OCI-LY7 (cell line): ENCODE results near the gene FBXO7. TPM values are rescaled to one million over a fixed set of nuclear protein-coding genes. Genes with fewer than 3 reads are reported as not detected.

Experiments
- BruUV-seq: library from RNA; stranded (reverse); fragments of 400-500 nt; replicated peaks from 2 replicates; lab custom pipeline; 2021; lab: Mats Ljungman, UMichigan
- CTCF ChIA-PET: fragments of 300-600 bp; sonication (Branson Sonifier 250); formaldehyde crosslinking; loops from one replicate; lab custom pipeline; 2022; ENCODE audit warnings: antibody characterized with exemption; ENCODE audit not compliant: unreplicated experiment; lab: Charles Lee
- POLR2A ChIA-PET: fragments of 300-600 bp; sonication (Branson Sonifier 250); formaldehyde crosslinking; loops from one replicate; lab custom pipeline; 2022; ENCODE audit warnings: antibody characterized with exemption; lab: Charles Lee
- DNase-seq: peaks from one replicate; pipeline ENCODE4 v3.0.0-alpha.2; 2015; ENCODE audit warnings: low spot score
- H2AFZ ChIP-seq: fragments of 200-600 bp; sonication (generic), shearing (Covaris generic); 2 replicates; pipeline ENCODE4 v1.6.1; 2014; ENCODE audit warnings: mild to moderate bottlenecking, antibody characterized with exemption, low read length, moderate library complexity
- H3K27ac ChIP-seq: fragments of 200-600 bp; sonication (generic); 2 replicates; pipeline ENCODE4 v1.5.1; 2014; ENCODE audit warnings: mixed run types, low read depth, mild to moderate bottlenecking, moderate library complexity, low read length, inconsistent platforms; ENCODE audit not compliant: poor library complexity, severe bottlenecking
- H3K36me3 ChIP-seq: fragments of 200-600 bp; sonication (generic); 2 replicates; pipeline ENCODE4 v1.6.1; 2014; ENCODE audit warnings: mild to moderate bottlenecking, antibody characterized with exemption, low read length, moderate library complexity, mixed read lengths; ENCODE audit not compliant: insufficient read depth
- H3K4me1 ChIP-seq: fragments of 200-600 bp; sonication (generic); 2 replicates; pipeline ENCODE4 v1.5.1; 2014; ENCODE audit warnings: mild to moderate bottlenecking, low read length; ENCODE audit not compliant: insufficient read depth, poor library complexity, severe bottlenecking
- H3K4me2 ChIP-seq: fragments of 200-600 bp; sonication (generic); 2 replicates; pipeline ENCODE4 v1.6.1; 2014; ENCODE audit warnings: mild to moderate bottlenecking, low read length
- H3K4me3 ChIP-seq: fragments of 200-600 bp; sonication (generic); 2 replicates; pipeline ENCODE4 v1.5.1; 2014; ENCODE audit warnings: mild to moderate bottlenecking, low read depth, low read length; ENCODE audit not compliant: poor library complexity, severe bottlenecking
- H3K79me2 ChIP-seq: fragments of 200-600 bp; sonication (generic); 2 replicates; pipeline ENCODE4 v1.6.1; 2016; ENCODE audit warnings: low read depth, mild to moderate bottlenecking, low read length, moderate library complexity, mixed read lengths; ENCODE audit not compliant: insufficient read depth
- H3K9me2 ChIP-seq: fragments of 200-600 bp; sonication (generic); 2 replicates; pipeline ENCODE4 v1.6.1; 2016; ENCODE audit warnings: mild to moderate bottlenecking, low read length, mixed read lengths; ENCODE audit not compliant: insufficient read depth
- H3K9me3 ChIP-seq: fragments of 200-600 bp; sonication (generic); 2 replicates; pipeline ENCODE4 v1.6.1; 2014; ENCODE audit warnings: mild to moderate bottlenecking, mixed run types, low read length, mixed read lengths
- H4K20me1 ChIP-seq: fragments of 200-600 bp; sonication (generic); 2 replicates; pipeline ENCODE4 v1.6.1; 2014; ENCODE audit warnings: mild to moderate bottlenecking, antibody characterized with exemption, low read length, moderate library complexity, mixed read lengths; ENCODE audit not compliant: insufficient read depth
- EZH2phosphoT487 ChIP-seq: fragments of 200-600 bp; sonication (generic); IDR thresholded peaks from 2 replicates; pipeline ENCODE4 v1.6.1; 2018; ENCODE audit warnings: low read depth, borderline replicate concordance, mild to moderate bottlenecking, mixed run types, antibody characterized with exemption, low read length, moderate library complexity, mixed read lengths
- intact Hi-C: fragments of 100-400 bp; cut with micrococcal nuclease; formaldehyde crosslinking; loops from one replicate; pipeline ENCODE4 v1.10.0; 2022; ENCODE audit not compliant: unreplicated experiment
- total RNA-seq, 2 experiments: library from RNA; depleted of rRNA in 1 of 2; stranded (reverse); fragments of >200 nt in 1 of 2; shearing (Covaris generic) in 1 of 2; gene quantifications; 2 replicates each; pipeline ENCODE4 v1.2.3, GENCODE V29; 2014 to 2022
- TF ChIP-seq, protein P1 (sequence below): fragments of 200-600 bp; sonication (generic); conservative IDR thresholded peaks from 2 replicates; pipeline ENCODE4 v1.5.1; 2014; ENCODE audit warnings: mild to moderate bottlenecking, antibody characterized with exemption, low read length, moderate library complexity, mixed read lengths

The FBXO7 gene
- total RNA-seq, 2 experiments from 2014 or later: 73.8 to 81.9 TPM

DNA sequence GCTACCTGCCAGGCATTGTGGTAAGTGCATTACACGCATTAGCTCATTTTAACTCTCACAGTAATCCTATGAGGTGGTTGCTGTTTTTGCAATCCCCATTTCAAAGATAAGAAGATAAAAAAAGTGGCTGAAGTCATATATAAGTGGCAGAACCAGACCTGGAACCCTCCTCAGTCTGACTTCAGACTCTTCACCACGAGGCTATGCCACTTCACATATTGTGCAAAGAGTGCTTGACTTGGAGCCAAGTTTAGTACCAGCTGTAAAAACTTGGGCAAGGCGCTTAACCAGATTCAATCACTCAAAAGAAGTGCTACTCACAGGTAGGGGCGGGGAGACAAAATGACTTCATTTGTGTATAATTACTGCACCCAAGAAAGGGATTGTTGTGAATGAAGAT is 25.6 kb upstream of the FBXO7 start:
- H3K79me2 ChIP-seq: no peaks in the 10 kb centered on the region
- DNase-seq: no peak
- H3K9me2 ChIP-seq: no peaks in the 10 kb centered on the region
- CTCF ChIA-PET: no interaction called here
- H3K9me3 ChIP-seq: no peaks in the 10 kb centered on the region
- no peak overlapping the region for H3K4me3 ChIP-seq
- no peak for TF ChIP-seq EZH2phosphoT487
- TF ChIP-seq, protein P1, sequence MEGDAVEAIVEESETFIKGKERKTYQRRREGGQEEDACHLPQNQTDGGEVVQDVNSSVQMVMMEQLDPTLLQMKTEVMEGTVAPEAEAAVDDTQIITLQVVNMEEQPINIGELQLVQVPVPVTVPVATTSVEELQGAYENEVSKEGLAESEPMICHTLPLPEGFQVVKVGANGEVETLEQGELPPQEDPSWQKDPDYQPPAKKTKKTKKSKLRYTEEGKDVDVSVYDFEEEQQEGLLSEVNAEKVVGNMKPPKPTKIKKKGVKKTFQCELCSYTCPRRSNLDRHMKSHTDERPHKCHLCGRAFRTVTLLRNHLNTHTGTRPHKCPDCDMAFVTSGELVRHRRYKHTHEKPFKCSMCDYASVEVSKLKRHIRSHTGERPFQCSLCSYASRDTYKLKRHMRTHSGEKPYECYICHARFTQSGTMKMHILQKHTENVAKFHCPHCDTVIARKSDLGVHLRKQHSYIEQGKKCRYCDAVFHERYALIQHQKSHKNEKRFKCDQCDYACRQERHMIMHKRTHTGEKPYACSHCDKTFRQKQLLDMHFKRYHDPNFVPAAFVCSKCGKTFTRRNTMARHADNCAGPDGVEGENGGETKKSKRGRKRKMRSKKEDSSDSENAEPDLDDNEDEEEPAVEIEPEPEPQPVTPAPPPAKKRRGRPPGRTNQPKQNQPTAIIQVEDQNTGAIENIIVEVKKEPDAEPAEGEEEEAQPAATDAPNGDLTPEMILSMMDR: no peak
- no peaks in the 10 kb centered on the region for H3K36me3 ChIP-seq
- H4K20me1 ChIP-seq: no peaks in the 10 kb centered on the region
- H2AFZ ChIP-seq: no peak overlapping the region
- POLR2A ChIA-PET: no interaction called here
- no TSS peak for BruUV-seq
- intact Hi-C loops: no loop called here
- no peak overlapping the region for H3K4me2 ChIP-seq
- H3K4me1 ChIP-seq: no peaks in the 10 kb centered on the region
- no peak overlapping the region for H3K27ac ChIP-seq

DNA sequence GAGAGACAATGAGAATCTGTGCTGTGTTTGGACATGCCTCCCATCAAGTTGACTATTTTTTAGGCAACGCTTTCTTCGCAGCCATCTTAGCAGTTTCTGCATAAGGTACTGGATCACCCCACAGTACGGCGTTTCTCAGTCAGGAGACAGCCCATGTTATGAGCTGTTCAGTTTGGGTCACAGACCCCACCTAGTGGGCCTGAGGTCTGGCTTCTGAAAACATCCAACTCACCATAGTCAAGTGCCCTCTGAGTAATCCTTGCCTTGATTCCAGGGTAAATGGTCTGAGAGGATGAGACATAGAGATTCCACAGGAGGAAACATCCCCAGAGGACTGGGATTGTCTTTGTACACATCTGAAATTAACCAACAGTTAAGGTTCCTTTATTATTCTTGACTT is 17.6 kb upstream of the FBXO7 start:
- TF ChIP-seq, protein P1: no peak
- no peak for TF ChIP-seq EZH2phosphoT487
- Histone ChIP-seq H3K9me2 (no peaks in the 10 kb centered on the region), H3K36me3 (no peaks in the 10 kb centered on the region), H3K27ac (no peak overlapping the region), H4K20me1 (no peaks in the 10 kb centered on the region), H3K9me3 (no peaks in the 10 kb centered on the region), H2AFZ (no peak overlapping the region), H3K4me1 (no peaks in the 10 kb centered on the region), H3K79me2 (no peaks in the 10 kb centered on the region), H3K4me3 (no peak overlapping the region), H3K4me2 (no peak overlapping the region)
- POLR2A ChIA-PET: no interaction called here
- BruUV-seq: no TSS peak
- CTCF ChIA-PET: no interaction called here
- intact Hi-C loops: no loop called here
- no peak for DNase-seq

DNA sequence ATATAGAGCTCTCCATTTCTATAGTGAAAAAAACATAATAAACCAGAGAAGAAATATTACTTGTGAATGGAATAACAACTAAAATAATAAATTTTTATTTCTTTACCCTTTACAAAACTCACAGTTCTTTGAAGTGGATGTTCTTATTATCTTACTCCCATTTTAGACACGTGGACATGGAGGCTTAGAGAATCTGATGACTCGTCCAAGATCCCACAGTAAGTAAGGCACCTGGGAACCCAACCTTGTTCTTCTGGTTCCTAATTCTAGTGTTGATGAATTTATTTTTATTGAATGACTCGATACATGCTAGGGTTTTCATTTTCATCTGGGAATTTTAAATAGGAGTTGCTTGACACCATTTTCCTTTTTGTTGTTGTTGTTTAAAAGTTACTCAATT is 12.2 kb upstream of the FBXO7 start:
- Histone ChIP-seq H3K9me2 (no peaks in the 10 kb centered on the region), H3K79me2 (no peaks in the 10 kb centered on the region), H2AFZ (no peak overlapping the region), H3K4me2 (no peak overlapping the region), H4K20me1 (no peaks in the 10 kb centered on the region), H3K27ac (no peak overlapping the region), H3K9me3 (no peaks in the 10 kb centered on the region), H3K36me3 (no peaks in the 10 kb centered on the region), H3K4me1 (no peaks in the 10 kb centered on the region), H3K4me3 (no peak overlapping the region)
- TF ChIP-seq EZH2phosphoT487: no peak
- TF ChIP-seq, protein P1: no peak
- ChIA-PET POLR2A (no interaction called here), CTCF (no interaction called here)
- DNase-seq: no peak
- intact Hi-C loops: no loop called here
- BruUV-seq: no TSS peak
